H1 (cell line): ENCODE data around the gene PUSL1. TPM values are rescaled to one million over a fixed set of nuclear protein-coding genes. Genes with fewer than 3 reads are reported as not detected.

ENCODE experiments used
- CHD7 ChIP-seq: fragments of 300-600 bp; sonication (generic); IDR thresholded peaks from 2 replicates; pipeline ENCODE4 v1.7.1; 2012; ENCODE audit warnings: low read length, moderate library complexity, mild to moderate bottlenecking, inconsistent platforms; ENCODE audit not compliant: insufficient replicate concordance
- KDM1A ChIP-seq: fragments of 200-600, 300-600 bp; sonication (generic); IDR thresholded peaks from 2 replicates; pipeline ENCODE4 v1.7.1; 2016; ENCODE audit warnings: mild to moderate bottlenecking, low read length, borderline replicate concordance
- RXRA ChIP-seq: IDR thresholded peaks from 2 replicates; pipeline ENCODE4 v1.6.1; 2011; ENCODE audit warnings: low read depth, mild to moderate bottlenecking, low read length, moderate library complexity; ENCODE audit not compliant: insufficient read depth
- TEAD4 ChIP-seq: IDR thresholded peaks from 2 replicates; pipeline ENCODE4 v1.6.1; 2012; ENCODE audit warnings: low read depth, low read length, inconsistent platforms, mixed read lengths
- ZNF274 ChIP-seq: IDR thresholded peaks from 2 replicates; pipeline ENCODE4 v1.7.0; 2012; ENCODE audit warnings: low read length, borderline replicate concordance; ENCODE audit errors: extremely low read depth
- polyA plus RNA-seq, 7 experiments: library from polyadenylated mRNA; depleted of rRNA in 3 of 7; stranded (reverse) in 5 of 7; unstranded in 2 of 7; fragments of >200 nt in 5 of 7; fragments of 200-250 nt in 2 of 7; gene quantifications; 1 replicate in 5 of 7; 2 replicates in 1 of 7; 4 replicates in 1 of 7; pipeline versions ENCODE4 v1.2.1 to v1.2.3, GENCODE V29; 2011 to 2013; ENCODE audit warnings: missing spikeins in 2 of 7, mixed read lengths in 2 of 7
- total RNA-seq: library from RNA; stranded (reverse); fragmentation: NEBNext Ultra II Directional; extraction: Animal tissue kit (Norgen Biotek cat#: 25700); gene quantifications from 2 replicates; pipeline ENCODE4 v1.2.1, GENCODE V29; 2021

The PUSL1 gene
- total and polyA plus RNA-seq, 2 of the 8 experiments (the other 6 are each of a cell fraction or from before 2014, with no cell fraction given), result 38.8 to 87.4 TPM

- TF ChIP-seq CHD7, result no peak
- no peak for TF ChIP-seq RXRA
- no peak for TF ChIP-seq TEAD4
- no peak for TF ChIP-seq KDM1A
- TF ChIP-seq ZNF274, result no peak
- TF ChIP-seq, all 59 proteins: peak for 0
These were observed 14.0 kb upstream of the PUSL1 start (continued) for GRCh38 chr1:1294250-1294890.
